PC-3 (cell line): ENCODE measurements around the gene SLC25A41.

Experiments used
- CTCF ChIP-seq: fragments of 300-600 bp; sonication (generic); conservative IDR thresholded peaks from 2 replicates; pipeline ENCODE4 v1.5.1; 2017; ENCODE audit warnings: antibody characterized with exemption, low read depth, mild to moderate bottlenecking, low read length
- EZH2 ChIP-seq: fragments of 300-600 bp; sonication (generic); IDR thresholded peaks from one replicate; pipeline ENCODE4 v1.6.1; 2017; ENCODE audit warnings: antibody characterized with exemption, mild to moderate bottlenecking, low read length; ENCODE audit not compliant: unreplicated experiment
- EZH2phosphoT487 ChIP-seq: fragments of 300-600 bp; sonication (generic); IDR thresholded peaks from 2 replicates; pipeline ENCODE4 v1.6.1; 2018; ENCODE audit warnings: mild to moderate bottlenecking, antibody characterized with exemption, low read length, borderline replicate concordance

GRCh38 chr19:6402837-6403608 is 30.5 kb downstream of the SLC25A41 start:
- no peak for TF ChIP-seq EZH2phosphoT487
- TF ChIP-seq CTCF, result no peak
- TF ChIP-seq EZH2, result no peak
